H54 (cell line): ENCODE results near the gene NDUFAF2.
A peak's percentile ranks its signal among the peaks of the same experiment; 100 is the strongest.
"Not testable (repeated sequence)": the region's sequence is repeated elsewhere in the genome, so short reads cannot be mapped to it uniquely, and the experiment has no call there.

Experiments used
- DNase-seq: peaks from one replicate; pipeline ENCODE4 v3.0.0; 2011; ENCODE audit warnings: low spot score, mixed read lengths; ENCODE audit not compliant: insufficient read length
- FAIRE-seq: peaks from 3 replicates; lab custom pipeline; 2011; peaks lifted over from hg19 to GRCh38; lab: Jason Lieb, UNC
- POLR2A ChIP-seq: IDR thresholded peaks from 2 replicates; pipeline ENCODE4 v1.6.1; 2011; ENCODE audit warnings: low read depth, mild to moderate bottlenecking, low read length

Gene NDUFAF2

GRCh38 chr5:61002611-61003355 is 57.8 kb downstream of the NDUFAF2 start:
- TF ChIP-seq POLR2A: no peak
- no peak for DNase-seq
- FAIRE-seq: no peak

- FAIRE-seq (no peak), DNase-seq (no peak)
- no peak for TF ChIP-seq POLR2A
These were observed 59.4 kb downstream of the NDUFAF2 start for GRCh38 chr5:61004448-61004847.

- peak; percentile 64 for FAIRE-seq
- DNase-seq: no peak
- TF ChIP-seq POLR2A: no peak
These were observed 64.9 kb downstream of the NDUFAF2 start for GRCh38 chr5:61009907-61010306.

- FAIRE-seq: peak; percentile 45
These were observed 65.8 kb downstream of the NDUFAF2 start for GRCh38 chr5:61010467-61011454.

GRCh38 chr5:61018062-61018461 is 73.1 kb downstream of the NDUFAF2 start:
- DNase-seq (no peak), FAIRE-seq (no peak)
- TF ChIP-seq POLR2A: no peak

More at GRCh38 chr5:61010467-61011454, 65.8 kb downstream of the NDUFAF2 start:
- DNase-seq: no peak
- no peak for TF ChIP-seq POLR2A

- DNase-seq (no peak), FAIRE-seq (no peak)
- TF ChIP-seq POLR2A: no peak
These were observed 74.6 kb downstream of the NDUFAF2 start for GRCh38 chr5:61019642-61020041.

GRCh38 chr5:61020415-61020814 is 75.4 kb downstream of the NDUFAF2 start:
- no peak for DNase-seq
- FAIRE-seq: no peak
- TF ChIP-seq POLR2A: no peak

- no peak for DNase-seq
- no peak for FAIRE-seq
- TF ChIP-seq POLR2A: no peak
These were observed 78.1 kb downstream of the NDUFAF2 start for GRCh38 chr5:61023131-61023530.

- no peak for TF ChIP-seq POLR2A
- no peak for DNase-seq
- no peak for FAIRE-seq
These were observed 81.0 kb downstream of the NDUFAF2 start for GRCh38 chr5:61026004-61026403.

GRCh38 chr5:61028382-61028781 is 83.4 kb downstream of the NDUFAF2 start:
- FAIRE-seq: no peak
- no peak for TF ChIP-seq POLR2A
- DNase-seq: no peak

- DNase-seq (no peak), FAIRE-seq (no peak)
- TF ChIP-seq POLR2A: no peak
These were observed 84.6 kb downstream of the NDUFAF2 start for GRCh38 chr5:61029456-61030162.

GRCh38 chr5:61030163-61030482 is 85.1 kb downstream of the NDUFAF2 start:
- TF ChIP-seq POLR2A: no peak
- DNase-seq (no peak), FAIRE-seq (no peak)

- not testable (repeated sequence) for DNase-seq, FAIRE-seq
These were observed 86.3 kb downstream of the NDUFAF2 start for GRCh38 chr5:61031301-61031700.

- FAIRE-seq: no peak
- DNase-seq: no peak
- no peak for TF ChIP-seq POLR2A
These were observed 99.5 kb downstream of the NDUFAF2 start for GRCh38 chr5:61044545-61044944.
